HG03159 (cell line): ENCODE measurements around the gene ENPP6.
"Not testable (repeated sequence)": the region's sequence is repeated elsewhere in the genome, so short reads cannot be mapped to it uniquely, and the experiment has no call there.

Source experiments
- ATAC-seq: cut with Tn5 transposase; IDR thresholded peaks from one replicate; pipeline ENCODE4 v1.9.1; 2021; ENCODE audit warnings: mild to moderate bottlenecking, moderate library complexity; ENCODE audit not compliant: unreplicated experiment

The ENPP6 gene

GRCh38 chr4:184150102-184150839 lies 67.4 kb downstream of the ENPP6 start:
- no peak for ATAC-seq

DNA sequence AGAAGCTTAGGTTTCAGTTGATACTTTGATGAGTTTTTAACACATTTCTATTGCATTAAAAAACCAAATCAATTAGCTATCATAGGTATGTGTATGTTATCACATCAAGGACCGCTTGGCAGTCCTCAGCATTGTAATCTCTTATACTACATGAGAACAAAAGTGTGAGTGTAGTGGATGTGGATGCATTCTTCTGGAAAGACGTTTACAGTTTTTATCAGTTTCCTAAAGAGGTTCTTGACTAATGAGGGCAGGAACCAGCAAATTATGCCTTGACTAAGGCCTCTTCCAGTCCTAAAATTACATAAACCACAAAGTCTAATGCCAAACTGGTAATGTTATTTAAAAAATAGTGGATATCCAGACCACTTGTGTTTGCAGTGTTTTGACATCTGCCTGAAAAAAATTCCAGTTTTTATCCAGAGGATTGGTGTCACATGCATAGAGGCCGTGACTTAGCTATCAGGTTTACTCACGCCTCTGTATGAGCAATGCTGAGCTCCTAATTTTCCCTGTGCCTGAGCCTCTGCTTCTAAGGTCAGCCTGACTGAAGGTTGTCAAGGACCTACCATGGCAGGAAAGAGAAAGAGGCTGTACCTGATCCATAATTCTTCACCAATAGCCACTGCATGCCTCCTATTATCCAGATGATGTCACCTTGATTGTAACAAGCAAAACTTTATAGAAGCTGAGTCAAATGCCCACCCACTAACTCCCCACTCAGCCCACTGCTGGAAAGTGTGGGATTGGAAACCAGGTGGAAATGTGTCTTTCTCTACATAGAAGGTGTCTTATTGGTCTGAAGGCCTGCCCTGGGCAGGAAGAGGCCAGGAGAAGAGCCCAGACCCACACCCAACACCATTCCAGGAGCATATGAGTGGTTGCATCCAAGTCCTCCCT lies 68.7 kb downstream of the ENPP6 start:
- ATAC-seq, result no peak

DNA sequence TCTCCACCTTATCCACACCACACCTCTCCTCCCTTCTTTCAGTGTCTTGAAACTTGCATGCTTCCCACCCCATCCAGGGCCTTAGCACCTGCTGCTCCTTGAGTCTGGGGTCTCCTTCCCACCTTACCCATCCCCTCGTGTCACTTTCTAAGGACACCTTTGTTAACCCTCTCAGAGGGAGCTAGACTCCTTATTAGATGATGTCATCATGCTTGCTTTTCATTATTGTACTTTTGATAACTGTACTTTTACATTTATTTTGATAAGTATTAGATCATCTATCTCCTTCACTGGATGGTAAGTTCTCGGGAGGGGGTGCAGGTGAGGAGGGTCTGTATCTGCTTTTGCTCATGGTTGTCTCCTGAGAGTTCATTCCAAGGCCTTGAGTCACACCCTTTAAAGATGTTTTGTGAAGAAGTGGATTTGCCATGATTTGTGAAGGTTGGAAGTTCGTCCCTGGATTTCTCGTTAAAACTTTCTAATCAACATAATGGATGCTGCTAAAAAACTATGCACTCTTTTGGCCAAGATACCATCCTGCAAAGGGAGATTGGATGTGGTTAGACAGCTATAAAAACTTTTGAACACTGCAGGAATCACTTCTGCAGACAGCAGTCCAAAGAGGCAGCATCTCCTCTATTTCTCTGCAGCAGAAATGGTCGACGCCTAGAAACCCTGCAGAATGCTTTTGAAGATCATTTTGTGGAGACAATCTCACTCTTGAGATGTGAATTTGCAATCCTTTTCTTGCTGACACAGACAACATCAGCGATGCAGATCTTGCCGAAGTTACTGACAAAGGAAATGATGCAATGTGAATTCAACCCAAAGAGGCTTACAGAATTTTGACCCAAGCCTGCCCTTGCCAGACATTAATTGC lies 69.6 kb downstream of the ENPP6 start:
- no peak for ATAC-seq

DNA sequence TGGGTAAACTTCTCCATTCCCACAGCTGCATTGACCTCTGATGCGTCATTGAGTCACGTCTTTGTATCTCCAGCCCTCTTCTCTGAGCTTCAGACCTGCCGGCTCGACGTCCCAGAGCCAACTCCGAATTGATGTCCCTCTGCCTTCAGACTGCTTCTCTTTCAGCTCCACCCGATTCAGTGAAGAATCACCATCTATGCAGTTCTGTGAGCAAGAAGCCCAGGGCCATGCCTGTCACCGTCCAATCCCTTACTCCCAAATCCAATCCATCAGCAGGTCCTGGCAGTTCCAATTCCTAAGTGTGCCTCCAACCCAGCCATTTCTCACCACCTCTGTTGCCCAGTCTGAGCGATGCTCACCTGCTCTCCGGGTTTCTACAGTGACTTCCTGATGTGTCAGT lies 70.7 kb downstream of the ENPP6 start:
- no peak for ATAC-seq

DNA sequence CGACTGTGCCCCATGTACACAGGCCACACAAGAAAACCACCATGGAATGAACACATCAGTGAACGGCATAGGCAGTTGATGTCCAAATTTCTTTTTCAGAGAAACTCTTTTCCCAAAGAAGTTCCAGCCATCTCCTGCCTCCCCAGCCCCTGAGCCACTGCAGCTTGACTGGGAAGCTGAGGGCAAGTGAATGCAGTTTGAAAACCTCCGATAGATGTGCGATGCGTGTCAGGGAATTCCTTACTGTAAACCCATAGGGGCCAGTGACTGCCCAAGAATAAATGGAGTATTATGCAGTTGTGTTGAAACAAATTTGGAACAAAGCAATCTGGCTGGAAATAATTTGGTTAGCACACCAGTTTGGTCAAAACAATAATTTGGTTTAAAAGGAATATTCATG lies 72.1 kb downstream of the ENPP6 start:
- ATAC-seq, result no peak

DNA sequence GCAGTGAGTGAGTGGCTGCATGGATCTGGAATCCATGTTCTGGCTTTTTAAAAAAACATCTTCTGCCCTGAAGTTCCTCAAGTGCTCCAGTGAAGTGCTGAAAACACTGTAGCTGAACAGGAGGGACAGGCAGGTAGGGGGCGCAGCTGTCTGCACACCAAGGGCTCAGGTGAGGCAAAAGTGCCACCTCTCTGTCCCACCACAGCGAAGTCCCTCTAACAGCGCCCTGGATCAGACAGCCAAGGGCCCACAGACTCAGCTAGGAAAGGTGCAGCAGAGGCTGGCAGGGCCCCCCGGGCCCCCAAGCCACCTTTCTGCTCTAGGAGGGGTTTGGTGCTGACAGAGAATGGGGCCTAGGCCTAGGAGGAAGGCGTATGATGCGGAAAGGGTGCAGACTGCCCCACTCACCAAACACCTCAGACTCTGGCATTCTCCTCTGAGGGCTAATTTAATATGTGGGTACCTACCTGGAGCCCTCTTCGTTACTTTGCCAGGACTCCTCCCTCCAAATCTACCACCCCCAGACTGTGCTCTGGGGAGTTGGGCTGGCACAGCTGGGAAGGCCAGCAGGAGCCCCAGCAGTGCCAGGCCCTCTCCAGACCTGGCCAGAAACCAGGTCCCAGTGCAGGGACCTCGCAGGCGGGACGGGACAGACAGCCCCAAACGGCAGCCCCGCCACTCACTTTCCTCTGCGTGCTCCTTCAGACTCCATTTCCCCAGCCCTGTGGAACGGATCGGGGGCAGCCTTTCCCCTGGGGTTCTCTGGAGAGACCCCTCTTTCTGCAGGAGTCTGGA lies 73.7 kb downstream of the ENPP6 start:
- no peak for ATAC-seq

- ATAC-seq, result no peak
Measured at GRCh38 chr4:184142121-184143000, 75.3 kb downstream of the ENPP6 start.

DNA sequence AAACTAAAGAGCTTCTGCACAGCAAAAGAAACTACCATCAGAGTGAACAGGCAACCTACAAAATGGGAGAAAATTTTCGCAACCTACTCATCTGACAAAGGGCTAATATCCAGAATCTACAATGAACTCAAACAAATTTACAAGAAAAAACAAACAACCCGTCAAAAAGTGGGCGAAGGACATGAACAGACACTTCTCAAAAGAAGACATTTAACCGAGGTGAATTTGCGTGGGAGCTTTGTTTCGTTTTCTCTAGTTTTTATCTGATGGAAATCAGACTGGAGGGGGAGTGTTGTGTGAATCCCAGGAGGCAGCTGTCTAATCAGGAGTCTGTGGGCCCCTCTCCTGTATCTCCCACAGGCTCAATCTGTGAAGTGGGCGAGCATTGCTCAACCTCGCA lies 76.8 kb downstream of the ENPP6 start:
- not testable (repeated sequence) for ATAC-seq

DNA sequence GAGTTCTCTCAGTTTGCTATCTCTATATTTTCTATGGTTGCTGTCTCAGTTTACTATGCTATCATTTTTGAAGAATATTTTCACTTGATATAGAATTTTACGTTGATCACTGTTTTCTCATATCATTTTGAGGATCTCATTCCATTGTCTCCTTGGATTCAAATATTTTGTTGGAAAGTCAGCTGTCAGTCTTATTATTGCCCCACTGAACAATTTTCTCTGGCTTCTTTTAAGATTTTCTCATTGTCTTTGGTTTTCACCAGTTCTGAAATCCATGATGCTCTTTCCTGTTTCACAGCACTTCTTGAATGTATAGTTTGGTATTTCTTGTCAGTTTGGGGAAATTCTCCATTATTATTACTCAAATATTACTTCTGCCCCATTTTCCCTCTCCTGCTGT lies 81.1 kb downstream of the ENPP6 start:
- no peak for ATAC-seq

- ATAC-seq, result no peak
Measured at GRCh38 chr4:184126800-184127199, 90.9 kb downstream of the ENPP6 start.

GRCh38 chr4:184122631-184123408 lies 94.9 kb downstream of the ENPP6 start:
- ATAC-seq, result no peak

DNA sequence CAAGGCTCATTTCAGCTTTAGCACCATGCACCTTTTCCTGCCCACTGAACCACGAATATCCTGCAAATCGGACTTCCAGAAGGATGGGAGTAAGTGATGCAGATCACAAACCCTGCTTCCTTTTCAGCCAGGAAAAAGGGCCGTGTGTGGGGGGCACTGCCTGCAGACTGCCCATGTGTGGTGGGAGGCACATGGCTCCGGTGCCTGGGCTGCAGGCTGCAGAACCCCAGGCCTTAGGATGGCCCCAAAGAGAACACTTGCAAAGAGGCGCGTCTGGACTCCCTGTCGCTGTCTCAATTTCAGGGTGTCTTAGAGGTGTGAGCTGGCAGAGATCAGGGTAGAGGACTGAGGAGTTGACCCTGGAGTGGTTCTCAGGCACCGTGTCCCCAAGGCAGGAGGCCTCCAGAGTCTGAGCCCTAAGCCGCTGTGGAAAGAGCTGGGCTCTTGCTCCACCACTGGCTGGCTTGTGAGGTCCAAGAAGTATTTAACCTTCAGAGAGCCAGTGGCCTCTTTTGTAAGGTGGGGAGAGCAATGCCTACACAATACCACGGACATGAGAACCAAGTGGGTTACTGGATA lies 97.0 kb downstream of the ENPP6 start:
- ATAC-seq, result no peak

GRCh38 chr4:184117662-184118199 lies 99.9 kb downstream of the ENPP6 start:
- no peak for ATAC-seq

DNA sequence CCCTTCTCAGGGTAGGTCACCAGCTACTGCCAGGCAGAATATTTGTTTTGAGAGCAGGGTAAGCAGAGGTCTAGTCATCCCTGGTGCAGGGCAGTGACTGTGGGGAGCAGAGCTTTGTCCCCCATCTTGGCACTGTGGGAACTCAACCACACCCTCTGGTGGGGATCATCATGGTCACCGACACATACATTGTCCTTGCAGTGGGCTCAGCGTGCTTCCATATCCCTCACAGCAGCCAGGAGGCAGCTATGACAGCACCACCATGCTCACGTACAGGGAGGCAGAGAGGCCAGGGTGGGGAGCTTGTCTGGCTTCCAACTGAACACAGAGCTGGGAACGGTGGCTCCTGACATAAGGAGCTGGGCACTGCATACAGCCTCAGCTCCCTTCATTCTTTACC lies 102.3 kb downstream of the ENPP6 start:
- no peak for ATAC-seq

DNA sequence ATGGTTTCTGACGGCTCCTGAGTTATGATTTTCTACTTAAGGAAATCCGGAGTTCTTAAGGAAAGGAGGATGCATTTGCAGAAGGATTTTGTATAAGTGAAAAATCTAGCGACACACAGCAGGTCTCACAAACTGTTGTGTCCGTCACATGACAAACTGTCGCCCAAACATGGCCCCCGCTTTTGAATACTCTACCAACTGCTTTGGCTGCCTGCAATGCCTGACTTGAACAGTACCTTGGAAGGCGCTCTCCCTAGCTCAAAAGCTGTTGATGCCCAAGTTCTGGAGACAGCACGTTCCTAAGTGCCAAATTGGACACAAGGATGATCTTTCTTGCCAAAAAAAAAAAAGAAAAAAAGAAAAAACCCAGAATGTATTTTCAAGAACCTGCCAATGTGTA lies 103.2 kb downstream of the ENPP6 start:
- no peak for ATAC-seq

- ATAC-seq, result no peak
Measured at GRCh38 chr4:184112006-184112550, 105.6 kb downstream of the ENPP6 start.

DNA sequence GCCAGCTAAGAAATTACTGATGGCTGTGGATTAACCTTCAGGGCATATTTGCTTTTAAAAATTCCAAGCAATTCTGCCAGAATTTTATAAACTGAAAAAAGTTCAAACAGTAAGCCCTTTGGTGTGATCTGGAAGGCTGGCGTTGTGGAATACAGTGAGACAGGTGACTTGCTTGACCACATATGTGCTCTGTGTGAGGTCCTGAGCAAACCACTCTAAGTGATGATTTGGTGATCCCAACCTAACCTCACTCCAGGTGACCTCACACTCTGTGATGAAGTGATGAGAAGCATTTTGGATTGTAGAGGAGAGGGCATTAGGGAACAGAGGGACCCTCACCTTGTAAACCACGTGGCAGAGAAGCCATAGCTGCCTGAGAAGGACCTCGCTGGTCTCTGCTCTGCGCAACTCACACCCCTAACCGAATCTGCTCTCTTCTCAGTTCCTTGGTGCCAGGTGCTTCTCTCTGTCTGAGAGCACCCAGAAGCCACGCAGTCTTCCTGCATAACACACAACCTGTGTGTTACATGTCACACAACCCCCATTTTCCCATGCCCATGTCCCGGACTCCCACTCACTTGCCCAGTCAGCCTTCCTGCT lies 106.3 kb downstream of the ENPP6 start:
- ATAC-seq, result no peak
